NT2/D1 (cell line): ENCODE results near the gene CAV1.

ENCODE experiments used
- DNase-seq: peaks from one replicate; pipeline ENCODE4 v3.0.0-alpha.2; 2011; ENCODE audit warnings: low read depth, low spot score
- H3K27me3 ChIP-seq: 2 replicates; pipeline ENCODE4 v1.6.0; 2011; ENCODE audit warnings: mild to moderate bottlenecking; ENCODE audit not compliant: insufficient read length, insufficient read depth
- H3K36me3 ChIP-seq: 2 replicates; pipeline ENCODE4 v1.6.1; 2011; ENCODE audit warnings: mild to moderate bottlenecking, low read length, mixed read lengths; ENCODE audit not compliant: insufficient read depth, insufficient read length
- H3K4me1 ChIP-seq: 2 replicates; pipeline ENCODE4 v1.5.1; 2011; ENCODE audit not compliant: insufficient read depth, insufficient read length
- H3K4me3 ChIP-seq: 2 replicates; pipeline ENCODE4 v1.5.1; 2011; ENCODE audit warnings: low read depth; ENCODE audit not compliant: insufficient read length
- H3K9ac ChIP-seq: 2 replicates; pipeline ENCODE4 v1.6.0; 2011; ENCODE audit warnings: low read depth; ENCODE audit not compliant: insufficient read length
- H3K9me3 ChIP-seq: 2 replicates; pipeline ENCODE4 v1.5.1; 2011; ENCODE audit warnings: mild to moderate bottlenecking, low read length; ENCODE audit not compliant: insufficient read depth
- SUZ12 ChIP-seq: IDR thresholded peaks from 2 replicates; pipeline ENCODE4 v1.6.1; 2011; ENCODE audit not compliant: insufficient read length, insufficient read depth; ENCODE audit errors: extremely low read depth
- YY1 ChIP-seq: IDR thresholded peaks from 2 replicates; pipeline ENCODE4 v1.6.1; 2011; ENCODE audit not compliant: insufficient read length, insufficient read depth
- ZNF274 ChIP-seq: IDR thresholded peaks from 2 replicates; pipeline ENCODE4 v1.6.1; 2011; ENCODE audit warnings: mild to moderate bottlenecking, low read depth, low read length

CAV1 gene

GRCh38 chr7:116560021-116560970 is 35.5 kb downstream of the CAV1 start:
- peaks cover 35% of the 10 kb centered on the region for H3K36me3 ChIP-seq
- DNase-seq: no peak
- H3K4me3 ChIP-seq: no peak overlapping the region
- TF ChIP-seq YY1 (no peak), ZNF274 (no peak), SUZ12 (no peak)
- H3K4me1 ChIP-seq: no peaks in the 10 kb centered on the region
- no peak overlapping the region for H3K9ac ChIP-seq
- H3K27me3 ChIP-seq: no peaks in the 10 kb centered on the region
- no peaks in the 10 kb centered on the region for H3K9me3 ChIP-seq

- Histone ChIP-seq H3K4me1 (no peaks in the 10 kb centered on the region), H3K36me3 (peaks cover 33% of the 10 kb centered on the region), H3K27me3 (no peaks in the 10 kb centered on the region), H3K4me3 (no peak overlapping the region), H3K9me3 (no peaks in the 10 kb centered on the region), H3K9ac (no peak overlapping the region)
- TF ChIP-seq SUZ12 (no peak), YY1 (no peak), ZNF274 (no peak)
- DNase-seq: no peak
Measured at GRCh38 chr7:116561697-116562483, 37.1 kb downstream of the CAV1 start.

GRCh38 chr7:116562529-116563121 is 37.8 kb downstream of the CAV1 start:
- H3K27me3 ChIP-seq: no peaks in the 10 kb centered on the region
- no peaks in the 10 kb centered on the region for H3K9me3 ChIP-seq
- DNase-seq: no peak
- H3K4me1 ChIP-seq: no peaks in the 10 kb centered on the region
- H3K36me3 ChIP-seq: peaks cover 28% of the 10 kb centered on the region
- no peak overlapping the region for H3K4me3 ChIP-seq
- no peak overlapping the region for H3K9ac ChIP-seq
- TF ChIP-seq YY1 (no peak), SUZ12 (no peak), ZNF274 (no peak)

- no peak for DNase-seq
- no peaks in the 10 kb centered on the region for H3K4me1 ChIP-seq
Measured at GRCh38 chr7:116565981-116566380, 41.1 kb downstream of the CAV1 start.

GRCh38 chr7:116566666-116567065 is 41.8 kb downstream of the CAV1 start:
- no peak overlapping the region for H3K9ac ChIP-seq
- H3K27me3 ChIP-seq: no peaks in the 10 kb centered on the region
- no peaks in the 10 kb centered on the region for H3K36me3 ChIP-seq
- H3K9me3 ChIP-seq: no peaks in the 10 kb centered on the region
- no peaks in the 10 kb centered on the region for H3K4me1 ChIP-seq
- no peak for DNase-seq
- H3K4me3 ChIP-seq: no peak overlapping the region
- TF ChIP-seq ZNF274 (no peak), SUZ12 (no peak), YY1 (no peak)

More at GRCh38 chr7:116565981-116566380, 41.1 kb downstream of the CAV1 start:
- Histone ChIP-seq H3K9ac (no peak overlapping the region), H3K9me3 (no peaks in the 10 kb centered on the region), H3K36me3 (no peaks in the 10 kb centered on the region), H3K27me3 (no peaks in the 10 kb centered on the region), H3K4me3 (no peak overlapping the region)
- no peak for TF ChIP-seq YY1
- TF ChIP-seq SUZ12: no peak
- no peak for TF ChIP-seq ZNF274

- Histone ChIP-seq H3K4me1 (no peaks in the 10 kb centered on the region), H3K4me3 (no peak overlapping the region), H3K9me3 (no peaks in the 10 kb centered on the region), H3K36me3 (no peaks in the 10 kb centered on the region), H3K9ac (no peak overlapping the region), H3K27me3 (no peaks in the 10 kb centered on the region)
- TF ChIP-seq YY1 (no peak), ZNF274 (no peak), SUZ12 (no peak)
- no peak for DNase-seq
Measured at GRCh38 chr7:116569737-116570136, 44.9 kb downstream of the CAV1 start.

GRCh38 chr7:116570306-116570705 is 45.5 kb downstream of the CAV1 start:
- H3K9me3 ChIP-seq: no peaks in the 10 kb centered on the region
- no peaks in the 10 kb centered on the region for H3K4me1 ChIP-seq
- H3K9ac ChIP-seq: no peak overlapping the region

More at GRCh38 chr7:116570306-116570705, 45.5 kb downstream of the CAV1 start:
- H3K4me3 ChIP-seq: no peak overlapping the region
- DNase-seq: no peak
- no peaks in the 10 kb centered on the region for H3K36me3 ChIP-seq
- no peaks in the 10 kb centered on the region for H3K27me3 ChIP-seq
- no peak for TF ChIP-seq SUZ12
- no peak for TF ChIP-seq ZNF274
- TF ChIP-seq YY1: no peak
